ENCODE measurements around the gene ARHGAP4. TPM values are rescaled to one million over a fixed set of nuclear protein-coding genes. Genes with fewer than 3 reads are reported as not detected.

Gene ARHGAP4
- total and polyA plus RNA-seq, 2 donors (not counting 1 experiment from before 2014, with no cell fraction given): 0.51 to 1.5 TPM

GRCh38 chrX:153938226-153938786 lies 12.2 kb upstream of the ARHGAP4 start:
- H3K79me2 ChIP-seq (ENCODE audit: control insufficient read depth, insufficient read depth, low read length): peaks cover 10% of the 10 kb centered on the region

GRCh38 chrX:153937056-153937455 lies 11.0 kb upstream of the ARHGAP4 start:
- TF ChIP-seq CTCF (conservative IDR thresholded peaks at IDR 0.05 in 1 of 2, IDR thresholded peaks at IDR 0.05 in 1 of 2; ENCODE audit: low read depth in 1 of 2, low read length in 2 of 2): no peak
- no peak for TF ChIP-seq EZH2 (IDR thresholded peaks at IDR 0.05; ENCODE audit: low read length, missing control alignments)
- H3K9ac ChIP-seq (ENCODE audit: insufficient read depth, low read length): no peak overlapping the region
- DNase-seq (ENCODE audit: low read depth in 2 of 2): no peak
- H3K4me3 ChIP-seq (replicated peaks in 1 of 4; ENCODE audit: control extremely low read depth in 1 of 4, insufficient read depth in 1 of 4, low read depth in 3 of 4, low read length in 4 of 4): no peak overlapping the region
- H4K20me1 ChIP-seq (ENCODE audit: control insufficient read depth, extremely low read depth, insufficient read depth, low read length): no peaks in the 10 kb centered on the region
- no peak overlapping the region for H3K27ac ChIP-seq (ENCODE audit: insufficient read depth, low read length)
- H2AFZ ChIP-seq (ENCODE audit: low read length): no peak overlapping the region
- no peaks in the 10 kb centered on the region for H3K4me1 ChIP-seq (ENCODE audit: control insufficient read depth, extremely low read depth, insufficient read depth, low read length)
- H3K9me3 ChIP-seq (ENCODE audit: control insufficient read depth, insufficient read depth, low read depth, low read length): no peaks in the 10 kb centered on the region
- H3K79me2 ChIP-seq (ENCODE audit: control insufficient read depth, insufficient read depth, low read length): peaks cover 16% of the 10 kb centered on the region
- no peaks in the 10 kb centered on the region for H3K27me3 ChIP-seq (ENCODE audit: control insufficient read depth, insufficient read depth, low read length)
- H3K36me3 ChIP-seq (ENCODE audit: control insufficient read depth, insufficient read depth, low read length): peaks cover 4% of the 10 kb centered on the region
- H3K4me2 ChIP-seq (ENCODE audit: extremely low read depth, insufficient read depth, low read length): no peak overlapping the region

More at GRCh38 chrX:153938226-153938786, 12.2 kb upstream of the ARHGAP4 start:
- Histone ChIP-seq H3K36me3 (ENCODE audit: control insufficient read depth, insufficient read depth, low read length) (no peaks in the 10 kb centered on the region), H3K9me3 (ENCODE audit: control insufficient read depth, insufficient read depth, low read depth, low read length) (no peaks in the 10 kb centered on the region), H3K4me3 (replicated peaks in 1 of 4; ENCODE audit: control extremely low read depth in 1 of 4, insufficient read depth in 1 of 4, low read depth in 3 of 4, low read length in 4 of 4) (no peak overlapping the region), H3K9ac (ENCODE audit: insufficient read depth, low read length) (no peak overlapping the region), H3K4me2 (ENCODE audit: extremely low read depth, insufficient read depth, low read length) (no peak overlapping the region), H2AFZ (ENCODE audit: low read length) (no peak overlapping the region), H3K27me3 (ENCODE audit: control insufficient read depth, insufficient read depth, low read length) (no peaks in the 10 kb centered on the region), H3K27ac (ENCODE audit: insufficient read depth, low read length) (no peak overlapping the region), H3K4me1 (ENCODE audit: control insufficient read depth, extremely low read depth, insufficient read depth, low read length) (no peaks in the 10 kb centered on the region), H4K20me1 (ENCODE audit: control insufficient read depth, extremely low read depth, insufficient read depth, low read length) (no peaks in the 10 kb centered on the region)
- TF ChIP-seq CTCF (conservative IDR thresholded peaks at IDR 0.05 in 1 of 2, IDR thresholded peaks at IDR 0.05 in 1 of 2; ENCODE audit: low read depth in 1 of 2, low read length in 2 of 2): no peak
- no peak for TF ChIP-seq EZH2 (IDR thresholded peaks at IDR 0.05; ENCODE audit: low read length, missing control alignments)
- DNase-seq (ENCODE audit: low read depth in 2 of 2): no peak

- DNase-seq (ENCODE audit: low read depth in 2 of 2): no peak
- no peak overlapping the region for H2AFZ ChIP-seq (ENCODE audit: low read length)
Measured at GRCh38 chrX:153935326-153935851, 9.3 kb upstream of the ARHGAP4 start.

More at GRCh38 chrX:153935326-153935851, 9.3 kb upstream of the ARHGAP4 start:
- TF ChIP-seq EZH2 (IDR thresholded peaks at IDR 0.05; ENCODE audit: low read length, missing control alignments): no peak
- no peak for TF ChIP-seq CTCF (conservative IDR thresholded peaks at IDR 0.05 in 1 of 2, IDR thresholded peaks at IDR 0.05 in 1 of 2; ENCODE audit: low read depth in 1 of 2, low read length in 2 of 2)
- Histone ChIP-seq H3K4me3 (replicated peaks in 1 of 4; ENCODE audit: control extremely low read depth in 1 of 4, insufficient read depth in 1 of 4, low read depth in 3 of 4, low read length in 4 of 4) (peak overlapping the region in 2 of 4 experiments; percentile 20 to 39), H4K20me1 (ENCODE audit: control insufficient read depth, extremely low read depth, insufficient read depth, low read length) (no peaks in the 10 kb centered on the region), H3K4me1 (ENCODE audit: control insufficient read depth, extremely low read depth, insufficient read depth, low read length) (no peaks in the 10 kb centered on the region), H3K27me3 (ENCODE audit: control insufficient read depth, insufficient read depth, low read length) (no peaks in the 10 kb centered on the region), H3K9ac (ENCODE audit: insufficient read depth, low read length) (no peak overlapping the region), H3K4me2 (ENCODE audit: extremely low read depth, insufficient read depth, low read length) (peak overlapping the region; percentile 64), H3K79me2 (ENCODE audit: control insufficient read depth, insufficient read depth, low read length) (peaks cover 16% of the 10 kb centered on the region), H3K27ac (ENCODE audit: insufficient read depth, low read length) (no peak overlapping the region), H3K36me3 (ENCODE audit: control insufficient read depth, insufficient read depth, low read length) (peaks cover 7% of the 10 kb centered on the region), H3K9me3 (ENCODE audit: control insufficient read depth, insufficient read depth, low read depth, low read length) (no peaks in the 10 kb centered on the region)

Measured in fibroblast of lung (primary cell).